GM10248 (cell line): ENCODE data around the gene UQCRH.

Experiments used
- CTCF ChIA-PET: fragments of 300-600 bp; sonication (Branson Sonifier 250); formaldehyde crosslinking; extraction: SDS; loops from one replicate; lab custom pipeline; 2021; ENCODE audit warnings: antibody characterized with exemption; lab: Yijun Ruan, JAX
- POLR2A ChIA-PET: fragments of 350-650 bp; sonication (Branson Sonifier 250); formaldehyde crosslinking; extraction: SDS; loops from one replicate; lab custom pipeline; 2020; ENCODE audit warnings: antibody characterized with exemption; lab: Yijun Ruan, JAX
- DNase-seq: peaks from one replicate; pipeline ENCODE4 v3.0.0; 2012; ENCODE audit errors: extremely low spot score
- TF ChIP-seq, protein P1 (sequence below): IDR thresholded peaks from 2 replicates; pipeline ENCODE4 v1.5.1; 2012; ENCODE audit warnings: mild to moderate bottlenecking, low read depth; ENCODE audit errors: extremely low read depth, missing control alignments, control extremely low read depth

The UQCRH gene

GRCh38 chr1:46295306-46295705 is 8.2 kb upstream of the UQCRH start:
- ChIA-PET CTCF (interaction anchor here (0.6 to 2.1 kb wide), 3 partner anchors 11 to 388 kb away, joined by 3 to 6 read pairs (median 3); no protein-coding TSS in a partner anchor), POLR2A (interaction anchor here (0.6 kb wide), 1 partner anchor 58 kb away, joined by 3 read pairs; no protein-coding TSS in a partner anchor)
- no peak for DNase-seq
- TF ChIP-seq, protein P1, sequence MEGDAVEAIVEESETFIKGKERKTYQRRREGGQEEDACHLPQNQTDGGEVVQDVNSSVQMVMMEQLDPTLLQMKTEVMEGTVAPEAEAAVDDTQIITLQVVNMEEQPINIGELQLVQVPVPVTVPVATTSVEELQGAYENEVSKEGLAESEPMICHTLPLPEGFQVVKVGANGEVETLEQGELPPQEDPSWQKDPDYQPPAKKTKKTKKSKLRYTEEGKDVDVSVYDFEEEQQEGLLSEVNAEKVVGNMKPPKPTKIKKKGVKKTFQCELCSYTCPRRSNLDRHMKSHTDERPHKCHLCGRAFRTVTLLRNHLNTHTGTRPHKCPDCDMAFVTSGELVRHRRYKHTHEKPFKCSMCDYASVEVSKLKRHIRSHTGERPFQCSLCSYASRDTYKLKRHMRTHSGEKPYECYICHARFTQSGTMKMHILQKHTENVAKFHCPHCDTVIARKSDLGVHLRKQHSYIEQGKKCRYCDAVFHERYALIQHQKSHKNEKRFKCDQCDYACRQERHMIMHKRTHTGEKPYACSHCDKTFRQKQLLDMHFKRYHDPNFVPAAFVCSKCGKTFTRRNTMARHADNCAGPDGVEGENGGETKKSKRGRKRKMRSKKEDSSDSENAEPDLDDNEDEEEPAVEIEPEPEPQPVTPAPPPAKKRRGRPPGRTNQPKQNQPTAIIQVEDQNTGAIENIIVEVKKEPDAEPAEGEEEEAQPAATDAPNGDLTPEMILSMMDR, result no peak

GRCh38 chr1:46298387-46298786 is 5.1 kb upstream of the UQCRH start:
- TF ChIP-seq, protein P1, result no peak
- POLR2A ChIA-PET, result interaction anchor here (0.5 to 0.7 kb wide), 2 partner anchors 22 to 306 kb away, joined by 3 to 8 read pairs; no protein-coding TSS in a partner anchor
- no peak for DNase-seq
- CTCF ChIA-PET, result interaction anchor here (0.8 to 3.6 kb wide), 2 partner anchors 22 to 49 kb away, joined by 3 to 13 read pairs; no protein-coding TSS in a partner anchor

- ChIA-PET POLR2A (interaction anchor here (1.4 kb wide), 1 partner anchor 33 kb away, joined by 3 read pairs; no protein-coding TSS in a partner anchor), CTCF (interaction anchor here (0.6 to 3.6 kb wide), 5 partner anchors 10 to 47 kb away, joined by 3 to 13 read pairs (median 5); no protein-coding TSS in a partner anchor)
- no peak for DNase-seq
- TF ChIP-seq, protein P1, result no peak
Measured at GRCh38 chr1:46300673-46301405, 2.7 kb upstream of the UQCRH start.

GRCh38 chr1:46301406-46301807 is 2.1 kb upstream of the UQCRH start:
- no peak for DNase-seq
- POLR2A ChIA-PET, result interaction anchor here (1.4 kb wide), 1 partner anchor 32 kb away, joined by 3 read pairs; no protein-coding TSS in a partner anchor
- TF ChIP-seq, protein P1, result no peak
- CTCF ChIA-PET, result interaction anchor here (0.6 to 1.0 kb wide), 3 partner anchors 11 to 47 kb away, joined by 3 to 5 read pairs (median 5); no protein-coding TSS in a partner anchor

GRCh38 chr1:46301808-46302640 is 1.5 kb upstream of the UQCRH start:
- TF ChIP-seq, protein P1, result peak; percentile 62
- ChIA-PET CTCF (interaction anchor here (1.0 to 2.6 kb wide), 4 partner anchors 11 to 46 kb away, joined by 3 to 10 read pairs (median 5); no protein-coding TSS in a partner anchor), POLR2A (interaction anchor here (1.1 kb wide), 1 partner anchor 32 kb away, joined by 6 read pairs; no protein-coding TSS in a partner anchor)
- DNase-seq, result peak; percentile 80

DNA sequence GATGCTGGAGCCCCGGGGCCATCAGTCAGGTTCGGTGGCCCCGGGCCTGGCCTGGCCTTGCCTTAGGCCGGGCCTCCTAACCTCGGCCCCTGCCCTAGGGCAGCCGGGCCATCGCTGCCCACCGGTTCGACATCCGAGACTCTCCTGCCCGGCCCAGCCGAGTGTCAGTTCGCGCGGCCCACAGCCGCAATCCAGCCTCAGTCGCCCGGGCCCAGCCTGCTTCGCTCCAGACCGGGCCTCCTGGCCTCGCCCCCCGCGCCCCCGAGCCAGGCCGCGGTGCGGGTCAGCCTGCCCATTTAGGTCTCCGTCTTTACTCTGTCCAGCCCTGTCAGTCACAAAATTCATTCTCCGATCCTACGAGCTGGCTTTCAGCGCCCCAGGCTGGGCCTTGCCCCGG is 859 bp upstream of the UQCRH start:
- POLR2A ChIA-PET, result interaction anchor here (0.6 to 1.7 kb wide), 7 partner anchors 22 to 1581 kb away, joined by 3 to 6 read pairs (median 3); partner anchors contain the start of gene NSUN4
- TF ChIP-seq, protein P1, result no peak
- CTCF ChIA-PET, result interaction anchor here (0.8 to 2.6 kb wide), 8 partner anchors 11 to 44 kb away, joined by 3 to 13 read pairs (median 6); partner anchors contain the start of gene NSUN4
- peak; percentile 34 for DNase-seq
